ENCODE measurements around the gene C4A. TPM values are rescaled to one million over a fixed set of nuclear protein-coding genes. Genes with fewer than 3 reads are reported as not detected.
A peak's percentile ranks its signal among the peaks of the same experiment; 100 is the strongest.

The C4A gene
- total RNA-seq, 1 donor from 2014 or later, result 4.6 TPM

DNA sequence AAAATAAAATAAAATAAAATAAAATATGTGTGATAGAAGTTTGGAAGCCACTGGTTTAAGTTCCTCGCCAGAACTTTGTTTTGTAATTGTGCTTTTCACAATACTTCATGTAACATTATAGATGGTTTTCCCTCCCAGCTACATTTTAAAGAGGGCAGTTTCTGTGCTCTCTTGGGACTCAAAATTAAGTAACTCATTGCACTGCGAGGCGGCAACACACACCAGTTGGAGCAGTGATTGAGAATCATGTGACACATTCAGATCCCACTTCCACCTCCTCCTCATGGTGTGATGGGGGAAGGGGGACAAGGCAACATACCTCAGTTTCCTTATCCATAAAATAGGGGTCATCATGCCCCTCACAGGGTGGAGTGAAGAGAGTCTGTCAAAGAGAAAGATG lies 46.8 kb upstream of the C4A start:
- Histone ChIP-seq H3K36me3 (ENCODE audit: insufficient read depth, low read length) (no peaks in the 10 kb centered on the region), H3K27me3 (ENCODE audit: insufficient read depth, low read length) (peaks cover 5% of the 10 kb centered on the region), H4K20me1 (ENCODE audit: insufficient read depth, low read length) (no peaks in the 10 kb centered on the region), H3K4me3 (ENCODE audit: insufficient read depth, low read depth, low read length) (no peak overlapping the region), H3K4me2 (ENCODE audit: low read length) (no peak overlapping the region), H3K9ac (ENCODE audit: low read length) (no peak overlapping the region), H2AFZ (ENCODE audit: low read depth, low read length) (no peak overlapping the region), H3K9me3 (ENCODE audit: insufficient read depth, low read depth, low read length) (no peaks in the 10 kb centered on the region), H3K4me1 (ENCODE audit: insufficient read depth, low read length) (no peaks in the 10 kb centered on the region), H3K79me2 (ENCODE audit: insufficient read depth, low read length) (no peaks in the 10 kb centered on the region), H3K27ac (ENCODE audit: low read depth, low read length) (no peak overlapping the region)
- Mint-ChIP-seq H3K4me3 (ENCODE audit: unreplicated experiment) (no peak overlapping the region), H3K27me3 (ENCODE audit: low read depth, unreplicated experiment) (peaks cover 29% of the 10 kb centered on the region), H3K4me1 (ENCODE audit: low read depth, unreplicated experiment) (no peaks in the 10 kb centered on the region), H3K36me3 (ENCODE audit: low read depth, unreplicated experiment) (peaks cover 7% of the 10 kb centered on the region), H3K27ac (ENCODE audit: unreplicated experiment) (no peak overlapping the region), H3K9me3 (ENCODE audit: unreplicated experiment) (peaks cover 6% of the 10 kb centered on the region)
- TF ChIP-seq, protein P1, sequence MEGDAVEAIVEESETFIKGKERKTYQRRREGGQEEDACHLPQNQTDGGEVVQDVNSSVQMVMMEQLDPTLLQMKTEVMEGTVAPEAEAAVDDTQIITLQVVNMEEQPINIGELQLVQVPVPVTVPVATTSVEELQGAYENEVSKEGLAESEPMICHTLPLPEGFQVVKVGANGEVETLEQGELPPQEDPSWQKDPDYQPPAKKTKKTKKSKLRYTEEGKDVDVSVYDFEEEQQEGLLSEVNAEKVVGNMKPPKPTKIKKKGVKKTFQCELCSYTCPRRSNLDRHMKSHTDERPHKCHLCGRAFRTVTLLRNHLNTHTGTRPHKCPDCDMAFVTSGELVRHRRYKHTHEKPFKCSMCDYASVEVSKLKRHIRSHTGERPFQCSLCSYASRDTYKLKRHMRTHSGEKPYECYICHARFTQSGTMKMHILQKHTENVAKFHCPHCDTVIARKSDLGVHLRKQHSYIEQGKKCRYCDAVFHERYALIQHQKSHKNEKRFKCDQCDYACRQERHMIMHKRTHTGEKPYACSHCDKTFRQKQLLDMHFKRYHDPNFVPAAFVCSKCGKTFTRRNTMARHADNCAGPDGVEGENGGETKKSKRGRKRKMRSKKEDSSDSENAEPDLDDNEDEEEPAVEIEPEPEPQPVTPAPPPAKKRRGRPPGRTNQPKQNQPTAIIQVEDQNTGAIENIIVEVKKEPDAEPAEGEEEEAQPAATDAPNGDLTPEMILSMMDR (IDR thresholded peaks at IDR 0.05; ENCODE audit: insufficient read depth, low read depth, low read length), result no peak
- TF ChIP-seq EZH2 (IDR thresholded peaks at IDR 0.05; ENCODE audit: insufficient read depth, low read length), result no peak
- no peak for FAIRE-seq
- no peak for DNase-seq (ENCODE audit: low read depth)

DNA sequence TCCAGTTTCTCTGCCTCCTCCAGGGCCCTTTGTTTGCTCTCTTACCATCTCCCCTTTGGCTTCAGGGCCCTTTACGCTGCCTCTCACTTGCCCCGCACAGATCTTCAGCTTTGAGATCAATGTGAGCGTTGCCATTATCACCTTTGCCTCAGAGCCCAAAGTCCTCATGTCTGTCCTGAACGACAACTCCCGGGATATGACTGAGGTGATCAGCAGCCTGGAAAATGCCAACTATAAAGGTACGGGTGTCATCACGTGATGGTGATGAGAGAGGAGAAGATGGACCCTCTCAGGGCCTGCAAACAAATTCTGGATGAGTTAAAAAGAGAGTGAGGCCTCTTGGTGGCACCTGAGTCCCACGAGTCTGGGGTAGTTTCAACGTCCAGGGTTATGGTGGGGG lies 46.0 kb upstream of the C4A start:
- Mint-ChIP-seq H3K27me3 (ENCODE audit: low read depth, unreplicated experiment) (peaks cover 28% of the 10 kb centered on the region), H3K36me3 (ENCODE audit: low read depth, unreplicated experiment) (peaks cover 7% of the 10 kb centered on the region), H3K4me1 (ENCODE audit: low read depth, unreplicated experiment) (peaks cover 5% of the 10 kb centered on the region), H3K4me3 (ENCODE audit: unreplicated experiment) (no peak overlapping the region), H3K9me3 (ENCODE audit: unreplicated experiment) (peaks cover 5% of the 10 kb centered on the region), H3K27ac (ENCODE audit: unreplicated experiment) (no peak overlapping the region)
- no peaks in the 10 kb centered on the region for H3K4me1 ChIP-seq (ENCODE audit: insufficient read depth, low read length)
- FAIRE-seq (no peak), DNase-seq (ENCODE audit: low read depth) (no peak)
- no peak overlapping the region for H3K27ac ChIP-seq (ENCODE audit: low read depth, low read length)
- no peak overlapping the region for H2AFZ ChIP-seq (ENCODE audit: low read depth, low read length)
- H3K9ac ChIP-seq (ENCODE audit: low read length), result no peak overlapping the region
- no peaks in the 10 kb centered on the region for H3K36me3 ChIP-seq (ENCODE audit: insufficient read depth, low read length)
- no peak overlapping the region for H3K4me2 ChIP-seq (ENCODE audit: low read length)
- H3K27me3 ChIP-seq (ENCODE audit: insufficient read depth, low read length), result peaks cover 5% of the 10 kb centered on the region
- H3K4me3 ChIP-seq (ENCODE audit: insufficient read depth, low read depth, low read length), result no peak overlapping the region
- H4K20me1 ChIP-seq (ENCODE audit: insufficient read depth, low read length), result no peaks in the 10 kb centered on the region
- H3K9me3 ChIP-seq (ENCODE audit: insufficient read depth, low read depth, low read length), result no peaks in the 10 kb centered on the region
- no peaks in the 10 kb centered on the region for H3K79me2 ChIP-seq (ENCODE audit: insufficient read depth, low read length)
- TF ChIP-seq, protein P1 (IDR thresholded peaks at IDR 0.05; ENCODE audit: insufficient read depth, low read depth, low read length), result no peak
- TF ChIP-seq EZH2 (IDR thresholded peaks at IDR 0.05; ENCODE audit: insufficient read depth, low read length), result no peak

DNA sequence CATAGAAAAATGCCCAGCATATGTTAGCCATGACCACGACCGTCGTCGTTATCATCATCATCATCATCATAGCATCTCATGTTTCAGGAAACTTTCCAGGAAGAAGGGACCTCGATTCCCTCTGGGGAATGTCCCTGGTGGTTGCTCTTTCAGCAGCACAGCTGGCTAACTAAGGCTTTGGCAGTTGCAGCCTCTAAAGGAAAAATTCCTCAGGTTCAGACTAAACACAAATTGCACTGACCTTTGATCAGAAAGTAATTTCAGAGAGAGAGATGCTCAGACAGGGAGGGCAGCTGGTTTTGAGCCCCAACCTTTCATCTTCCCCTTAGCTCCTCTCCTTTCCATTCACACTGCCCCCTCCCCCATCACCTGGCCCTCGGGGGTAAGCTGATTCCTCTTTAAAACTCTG lies 41.6 kb upstream of the C4A start:
- peak overlapping the region; percentile 84 for H3K27ac Mint-ChIP-seq (ENCODE audit: unreplicated experiment)
- no peak overlapping the region for H3K4me3 Mint-ChIP-seq (ENCODE audit: unreplicated experiment)
- no peak for FAIRE-seq
- peaks cover 34% of the 10 kb centered on the region for H3K27me3 Mint-ChIP-seq (ENCODE audit: low read depth, unreplicated experiment)
- Histone ChIP-seq H4K20me1 (ENCODE audit: insufficient read depth, low read length) (no peaks in the 10 kb centered on the region), H3K79me2 (ENCODE audit: insufficient read depth, low read length) (no peaks in the 10 kb centered on the region), H3K27ac (ENCODE audit: low read depth, low read length) (no peak overlapping the region), H2AFZ (ENCODE audit: low read depth, low read length) (no peak overlapping the region), H3K4me2 (ENCODE audit: low read length) (no peak overlapping the region), H3K4me1 (ENCODE audit: insufficient read depth, low read length) (peaks cover under 1% of the 10 kb centered on the region), H3K9me3 (ENCODE audit: insufficient read depth, low read depth, low read length) (no peaks in the 10 kb centered on the region), H3K4me3 (ENCODE audit: insufficient read depth, low read depth, low read length) (no peak overlapping the region), H3K36me3 (ENCODE audit: insufficient read depth, low read length) (no peaks in the 10 kb centered on the region), H3K9ac (ENCODE audit: low read length) (no peak overlapping the region), H3K27me3 (ENCODE audit: insufficient read depth, low read length) (peaks cover 14% of the 10 kb centered on the region)
- H3K4me1 Mint-ChIP-seq (ENCODE audit: low read depth, unreplicated experiment), result peaks cover 8% of the 10 kb centered on the region
- TF ChIP-seq, protein P1 (IDR thresholded peaks at IDR 0.05; ENCODE audit: insufficient read depth, low read depth, low read length), result no peak
- no peak for TF ChIP-seq EZH2 (IDR thresholded peaks at IDR 0.05; ENCODE audit: insufficient read depth, low read length)
- H3K9me3 Mint-ChIP-seq (ENCODE audit: unreplicated experiment), result no peaks in the 10 kb centered on the region
- no peaks in the 10 kb centered on the region for H3K36me3 Mint-ChIP-seq (ENCODE audit: low read depth, unreplicated experiment)
- peak; percentile 7 for DNase-seq (ENCODE audit: low read depth)

All from astrocyte (in vitro differentiated cells and primary cell).